ENCODE measurements around the gene DIPK1B. TPM values are rescaled to one million over a fixed set of nuclear protein-coding genes. Genes with fewer than 3 reads are reported as not detected.

Gene DIPK1B
- total and polyA plus RNA-seq, 11 donors, result 14.4 to 46.3 (median 19.8) TPM

DNA sequence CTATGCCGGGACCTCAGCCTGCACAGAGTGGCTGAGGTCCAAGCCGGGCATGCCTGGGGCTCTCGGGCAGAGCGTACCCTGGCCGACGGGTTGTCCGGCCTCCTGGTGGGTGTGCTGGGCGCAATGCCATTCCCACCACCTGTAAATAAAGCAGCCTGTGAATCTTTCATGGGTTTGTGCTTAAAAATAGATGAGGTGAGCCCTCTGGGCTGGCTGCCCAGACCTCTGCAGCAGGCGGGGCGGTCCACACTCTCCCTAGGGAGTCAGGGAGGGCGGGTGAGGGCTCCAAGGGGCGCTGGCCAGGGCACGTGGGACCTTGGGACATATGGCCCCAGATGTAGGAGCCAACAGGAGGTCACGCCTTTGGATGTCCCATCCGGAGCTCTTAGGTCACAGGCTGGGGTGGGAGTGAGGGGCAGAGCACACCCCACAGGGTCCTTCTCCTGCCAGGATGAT, 21.5 kb upstream of the DIPK1B start:
- WGBS, 4 donors, result 17 to 39% (median 29%) methylated on average over 9 to 15 of the region's 15 CpGs
- peak; percentile 41 to 70 (median 48) for ATAC-seq
- H3K4me3 ChIP-seq, result no peak overlapping the region

DNA sequence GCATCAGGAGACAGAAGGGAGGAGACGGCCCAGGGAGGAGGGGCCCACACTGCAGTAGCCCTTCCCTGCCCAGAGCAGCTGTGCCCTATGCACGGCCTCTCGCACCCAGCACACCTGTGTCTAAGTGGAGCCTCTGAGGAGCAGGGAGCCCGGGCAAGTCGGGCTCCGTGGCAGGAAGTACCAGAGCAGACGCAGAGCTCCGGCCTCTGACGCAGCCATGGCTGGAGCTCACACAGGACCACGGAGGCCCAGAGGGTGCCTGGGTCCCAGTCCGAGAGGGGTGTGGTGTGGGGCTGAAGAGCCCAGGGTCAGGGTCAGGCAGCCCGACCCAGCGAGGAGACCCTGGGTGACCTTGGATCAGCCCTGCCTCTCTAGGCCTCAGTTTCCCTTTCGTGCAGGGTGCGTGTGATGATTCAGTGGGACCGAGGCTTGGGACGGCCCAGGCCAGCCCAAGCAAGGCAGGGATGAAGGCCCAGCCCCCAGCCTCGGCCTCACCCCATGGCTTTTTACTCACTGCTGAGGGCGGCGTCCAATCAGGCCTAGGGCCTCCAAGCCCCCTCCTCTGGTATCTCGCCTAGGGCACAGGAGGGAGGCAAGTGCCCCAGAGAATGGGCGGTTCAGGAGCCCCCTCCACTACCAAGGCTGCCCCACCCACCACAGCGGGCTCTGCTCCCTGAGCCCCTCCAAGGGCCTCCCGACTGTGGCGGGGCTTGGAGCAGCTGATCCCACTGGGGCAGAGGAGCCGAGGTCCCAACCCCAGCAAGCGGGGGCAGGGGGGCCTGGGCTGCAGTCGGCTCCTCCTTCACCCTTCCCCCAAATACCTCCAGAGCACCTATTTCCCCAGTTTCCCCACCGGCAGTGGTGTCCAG, 20.8 kb upstream of the DIPK1B start:
- intact Hi-C loops (cut with DNase I), result loop anchor here in 8 of 10 donors (5.0 to 10.0 kb wide), 4 partner anchors 49 to 209 kb away; partner anchors contain the start of gene SEC16A (in 3 of the 8)
- Histone ChIP-seq H3K27ac (peak overlapping the region in 10 of 12 donors; percentile 63 to 96 (median 89)), H3K4me3 (no peak overlapping the region), H3K4me1 (peaks cover 3 to 76% (median 36%) of the 10 kb centered on the region in 12 donors), H3K36me3 (no peaks in the 10 kb centered on the region), H3K9me3 (no peaks in the 10 kb centered on the region), H3K27me3 (no peaks in the 10 kb centered on the region)
- TF ChIP-seq, protein P1, sequence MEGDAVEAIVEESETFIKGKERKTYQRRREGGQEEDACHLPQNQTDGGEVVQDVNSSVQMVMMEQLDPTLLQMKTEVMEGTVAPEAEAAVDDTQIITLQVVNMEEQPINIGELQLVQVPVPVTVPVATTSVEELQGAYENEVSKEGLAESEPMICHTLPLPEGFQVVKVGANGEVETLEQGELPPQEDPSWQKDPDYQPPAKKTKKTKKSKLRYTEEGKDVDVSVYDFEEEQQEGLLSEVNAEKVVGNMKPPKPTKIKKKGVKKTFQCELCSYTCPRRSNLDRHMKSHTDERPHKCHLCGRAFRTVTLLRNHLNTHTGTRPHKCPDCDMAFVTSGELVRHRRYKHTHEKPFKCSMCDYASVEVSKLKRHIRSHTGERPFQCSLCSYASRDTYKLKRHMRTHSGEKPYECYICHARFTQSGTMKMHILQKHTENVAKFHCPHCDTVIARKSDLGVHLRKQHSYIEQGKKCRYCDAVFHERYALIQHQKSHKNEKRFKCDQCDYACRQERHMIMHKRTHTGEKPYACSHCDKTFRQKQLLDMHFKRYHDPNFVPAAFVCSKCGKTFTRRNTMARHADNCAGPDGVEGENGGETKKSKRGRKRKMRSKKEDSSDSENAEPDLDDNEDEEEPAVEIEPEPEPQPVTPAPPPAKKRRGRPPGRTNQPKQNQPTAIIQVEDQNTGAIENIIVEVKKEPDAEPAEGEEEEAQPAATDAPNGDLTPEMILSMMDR (IDR thresholded peaks at IDR 0.05), result no peak
- no peak for TF ChIP-seq POLR2A (IDR thresholded peaks at IDR 0.05)
- peak in 1 of 4 donors; percentile 0 for ATAC-seq
- DNase-seq, result peak in 3 of 5 donors; percentile 18 to 62 (median 29)
- WGBS, 4 donors, result 76 to 91% (median 83%) methylated on average over 20 to 29 of the region's 29 CpGs

More for the DNA sequence above, 21.5 kb upstream of the DIPK1B start:
- intact Hi-C loops (cut with DNase I), result loop anchor here in 8 of 10 donors (5.0 to 10.0 kb wide), 4 partner anchors 49 to 209 kb away; partner anchors contain the start of gene SEC16A (in 3 of the 8)
- Histone ChIP-seq H3K4me1 (peaks cover 3 to 83% (median 43%) of the 10 kb centered on the region in 12 donors), H3K27ac (peak overlapping the region; percentile 58 to 96 (median 88)), H3K27me3 (no peaks in the 10 kb centered on the region), H3K36me3 (no peaks in the 10 kb centered on the region), H3K9me3 (no peaks in the 10 kb centered on the region)
- peak; percentile 77 to 86 (median 82) for DNase-seq
- TF ChIP-seq, protein P1 (IDR thresholded peaks at IDR 0.05), result no peak
- no peak for TF ChIP-seq POLR2A (IDR thresholded peaks at IDR 0.05)

DNA sequence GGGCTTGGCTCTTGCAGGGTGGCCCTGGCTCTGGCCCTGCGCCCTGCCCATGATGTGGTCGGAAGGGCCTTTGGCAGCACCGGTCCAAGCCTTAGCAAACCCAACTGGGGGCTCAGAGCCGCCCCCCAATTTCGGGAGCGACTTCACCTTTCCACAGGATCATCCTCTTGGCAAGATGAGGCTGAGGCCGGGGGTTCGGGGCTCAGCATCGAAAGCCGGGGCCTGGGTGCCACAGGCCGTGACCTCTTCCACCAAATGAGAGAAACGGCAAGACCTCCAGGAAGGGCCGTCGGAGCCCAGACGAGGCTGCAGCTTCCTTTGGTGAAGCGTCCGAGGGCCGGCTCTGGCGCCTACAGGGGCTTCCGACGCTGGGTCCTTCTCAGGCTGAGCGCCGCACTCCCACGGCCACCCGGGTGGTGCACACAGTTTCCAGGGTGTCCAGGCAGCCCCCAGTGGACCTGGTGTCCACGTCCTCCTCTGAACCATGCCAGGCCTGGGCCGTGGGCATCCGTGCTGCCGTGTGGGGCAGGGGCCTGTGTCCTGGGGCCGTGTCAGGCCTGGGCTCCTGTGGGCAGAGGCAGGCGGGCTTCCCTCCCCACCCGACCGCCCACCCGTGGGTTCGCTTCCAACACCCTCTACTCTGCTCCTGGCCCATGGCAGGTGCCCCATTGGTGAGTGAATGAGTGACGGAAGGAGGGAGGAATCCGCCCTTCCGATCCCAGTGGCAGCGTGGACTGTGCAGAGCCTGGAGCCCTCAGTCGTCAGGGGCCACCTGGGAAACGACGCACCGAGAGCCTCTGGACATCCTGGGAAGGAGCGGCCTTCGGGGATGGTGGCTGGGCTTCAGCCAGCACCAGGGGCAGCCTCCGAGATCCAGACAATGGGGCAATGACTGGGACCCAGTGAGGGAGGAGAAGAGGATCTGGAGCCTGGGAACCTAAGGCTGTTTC, 19.9 kb upstream of the DIPK1B start:
- ATAC-seq (no peak), DNase-seq (peak in 1 of 5 donors; percentile 24)
- H3K27me3 ChIP-seq, result no peaks in the 10 kb centered on the region
- intact Hi-C loops (cut with DNase I), result loop anchor here in 8 of 10 donors (5.0 to 10.0 kb wide), 4 partner anchors 50 to 210 kb away; partner anchors contain the start of gene SEC16A (in 3 of the 8)
- 84 to 93% (median 85%) methylated on average over 33 to 46 of the region's 46 CpGs for WGBS, 4 donors
- TF ChIP-seq, protein P1 (IDR thresholded peaks at IDR 0.05), result no peak
- no peak for TF ChIP-seq POLR2A (IDR thresholded peaks at IDR 0.05)
- no peaks in the 10 kb centered on the region for H3K9me3 ChIP-seq
- peaks cover 3 to 70% (median 37%) of the 10 kb centered on the region in 12 donors for H3K4me1 ChIP-seq
- peak overlapping the region in 1 of 12 donors; percentile 92 for H3K27ac ChIP-seq
- H3K4me3 ChIP-seq, result no peak overlapping the region
- H3K36me3 ChIP-seq, result no peaks in the 10 kb centered on the region
